Measurements from ENCODE around the gene AP3S2. TPM values are rescaled to one million over a fixed set of nuclear protein-coding genes. Genes with fewer than 3 reads are reported as not detected.
A peak's percentile ranks its signal among the peaks of the same experiment; 100 is the strongest.
"Not testable (repeated sequence)": the region's sequence is repeated elsewhere in the genome, so short reads cannot be mapped to it uniquely, and the experiment has no call there.

AP3S2 gene
- total RNA-seq, 1 donor from 2014 or later = 39.5 TPM

DNA sequence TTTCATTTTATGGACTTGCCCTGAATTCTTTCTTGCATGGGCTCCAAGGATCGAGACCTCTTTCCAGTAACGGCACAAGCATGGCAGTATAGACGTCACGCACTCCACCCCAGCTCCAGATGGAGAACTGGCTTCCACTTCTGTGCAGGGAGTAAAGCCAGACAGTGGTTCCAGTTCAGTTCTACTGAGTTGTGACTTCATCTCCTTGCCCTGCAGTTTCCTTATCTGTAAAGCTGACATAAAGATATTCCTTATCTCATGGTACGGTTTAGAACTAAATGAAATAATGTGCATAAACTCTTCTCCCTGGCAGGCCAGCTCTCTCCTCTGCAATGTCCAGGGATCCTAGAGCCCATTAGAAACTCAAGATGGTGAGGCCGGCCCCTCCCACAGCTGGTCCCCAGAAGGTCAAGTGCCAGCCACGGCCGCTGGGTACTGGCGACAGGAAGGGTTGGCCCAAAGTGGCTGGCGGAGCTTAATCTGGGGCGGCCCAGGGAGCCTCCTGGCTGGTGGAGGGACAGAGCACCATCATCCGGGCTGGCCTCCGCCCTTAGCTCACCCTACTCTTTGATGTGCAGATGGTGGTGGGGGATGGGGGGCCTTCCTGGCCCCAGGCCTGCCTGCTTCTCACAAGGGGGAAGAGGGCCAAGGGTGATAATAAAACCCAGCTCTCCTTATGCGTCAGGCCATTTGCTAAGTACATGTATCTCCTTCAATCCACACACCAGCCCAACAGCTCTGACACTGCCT, 110.5 kb downstream of the AP3S2 start:
- Histone ChIP-seq H3K27me3 (no peaks in the 10 kb centered on the region), H3K36me3 (peaks cover 0 to 8% of the 10 kb centered on the region in 2 donors)

DNA sequence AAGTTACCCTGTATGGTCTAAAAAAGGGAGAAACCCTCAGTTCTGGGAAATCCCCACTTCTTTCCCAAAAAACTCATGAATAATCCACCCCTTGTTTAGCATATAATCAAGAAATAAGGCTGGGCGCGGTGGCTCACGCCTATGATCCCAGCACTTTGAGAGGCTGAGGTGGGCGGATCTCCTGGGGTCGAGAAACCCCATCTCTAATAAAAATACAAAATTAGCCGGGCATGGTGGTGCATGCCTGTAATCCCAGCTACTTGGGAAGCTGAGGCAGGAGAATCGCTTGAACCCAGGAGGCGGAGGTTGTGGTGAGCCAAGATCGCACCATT, 111.2 kb downstream of the AP3S2 start:
- peaks cover 40% of the 10 kb centered on the region for H3K4me1 ChIP-seq
- intact Hi-C loops (cut with DNase I); H3K9me3 ChIP-seq; H3K4me3 ChIP-seq; H3K27me3 ChIP-seq; H3K36me3 ChIP-seq; DNase-seq (ENCODE audit: extremely low spot score in 2 of 2); H3K27ac ChIP-seq: not testable (repeated sequence)

More for the DNA sequence above, 110.5 kb downstream of the AP3S2 start:
- TF ChIP-seq, protein P1, sequence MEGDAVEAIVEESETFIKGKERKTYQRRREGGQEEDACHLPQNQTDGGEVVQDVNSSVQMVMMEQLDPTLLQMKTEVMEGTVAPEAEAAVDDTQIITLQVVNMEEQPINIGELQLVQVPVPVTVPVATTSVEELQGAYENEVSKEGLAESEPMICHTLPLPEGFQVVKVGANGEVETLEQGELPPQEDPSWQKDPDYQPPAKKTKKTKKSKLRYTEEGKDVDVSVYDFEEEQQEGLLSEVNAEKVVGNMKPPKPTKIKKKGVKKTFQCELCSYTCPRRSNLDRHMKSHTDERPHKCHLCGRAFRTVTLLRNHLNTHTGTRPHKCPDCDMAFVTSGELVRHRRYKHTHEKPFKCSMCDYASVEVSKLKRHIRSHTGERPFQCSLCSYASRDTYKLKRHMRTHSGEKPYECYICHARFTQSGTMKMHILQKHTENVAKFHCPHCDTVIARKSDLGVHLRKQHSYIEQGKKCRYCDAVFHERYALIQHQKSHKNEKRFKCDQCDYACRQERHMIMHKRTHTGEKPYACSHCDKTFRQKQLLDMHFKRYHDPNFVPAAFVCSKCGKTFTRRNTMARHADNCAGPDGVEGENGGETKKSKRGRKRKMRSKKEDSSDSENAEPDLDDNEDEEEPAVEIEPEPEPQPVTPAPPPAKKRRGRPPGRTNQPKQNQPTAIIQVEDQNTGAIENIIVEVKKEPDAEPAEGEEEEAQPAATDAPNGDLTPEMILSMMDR (IDR thresholded peaks at IDR 0.05) = no peak
- TF ChIP-seq POLR2A (IDR thresholded peaks at IDR 0.05) = no peak
- TF ChIP-seq POLR2AphosphoS5 (IDR thresholded peaks at IDR 0.05; ENCODE audit: insufficient read depth in 1 of 2, low read depth in 1 of 2) = no peak
- H3K4me1 ChIP-seq = peaks cover 33% of the 10 kb centered on the region
- no peak for DNase-seq (ENCODE audit: extremely low spot score in 2 of 2)
- peak overlapping the region; percentile 27 for H3K27ac ChIP-seq
- H3K9me3 ChIP-seq = no peaks in the 10 kb centered on the region
- intact Hi-C loops (cut with DNase I) = no loop called here
- no peak overlapping the region for H3K4me3 ChIP-seq

DNA sequence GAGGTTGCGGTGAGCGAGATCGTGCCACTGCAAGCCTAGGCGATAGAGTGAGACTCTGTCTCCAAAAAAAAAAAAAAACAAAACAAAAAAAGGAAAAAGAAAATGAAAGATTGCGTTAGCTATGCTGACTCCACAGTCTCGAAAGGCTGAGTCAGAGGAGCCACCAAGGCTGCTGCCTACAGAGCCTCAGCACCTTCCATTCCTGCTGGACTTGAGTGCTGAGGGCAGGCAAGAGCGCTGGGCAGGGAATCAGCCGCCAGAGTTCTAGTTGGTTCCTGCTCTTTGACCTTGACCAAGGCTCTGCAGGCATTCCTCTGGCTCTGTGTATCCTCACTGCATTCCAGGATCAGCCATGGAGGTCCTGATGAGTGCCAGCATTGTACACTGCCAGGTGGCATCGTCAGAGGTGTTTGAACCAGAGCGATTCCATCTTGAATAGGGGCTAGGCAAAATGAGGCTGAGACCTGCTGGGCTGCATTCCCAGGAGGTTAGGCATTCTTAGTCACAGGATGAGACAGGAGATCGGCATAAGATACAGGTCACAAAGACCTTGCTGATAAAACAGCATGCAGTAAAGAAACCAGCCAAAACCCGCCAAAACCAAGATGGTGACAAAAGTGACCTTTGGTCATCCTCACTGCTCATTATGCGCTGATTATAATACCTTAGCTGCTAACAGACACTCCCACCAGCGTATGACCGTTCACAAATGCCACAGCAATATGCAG, 111.7 kb downstream of the AP3S2 start:
- H3K9me3 ChIP-seq = no peaks in the 10 kb centered on the region
- DNase-seq (ENCODE audit: extremely low spot score in 2 of 2) = no peak
- intact Hi-C loops (cut with DNase I) = no loop called here
- no peak overlapping the region for H3K4me3 ChIP-seq
- no peaks in the 10 kb centered on the region for H3K36me3 ChIP-seq
- no peak overlapping the region for H3K27ac ChIP-seq
- no peaks in the 10 kb centered on the region for H3K27me3 ChIP-seq
- H3K4me1 ChIP-seq = peaks cover 41% of the 10 kb centered on the region
- TF ChIP-seq, protein P1 (IDR thresholded peaks at IDR 0.05) = no peak
- TF ChIP-seq POLR2A (IDR thresholded peaks at IDR 0.05) (no peak), POLR2AphosphoS5 (IDR thresholded peaks at IDR 0.05; ENCODE audit: insufficient read depth in 1 of 2, low read depth in 1 of 2) (no peak)

- intact Hi-C loops (cut with DNase I) = no loop called here
- no peak overlapping the region for H3K4me3 ChIP-seq
- DNase-seq (ENCODE audit: extremely low spot score in 2 of 2) = no peak
- no peaks in the 10 kb centered on the region for H3K36me3 ChIP-seq
- H3K27me3 ChIP-seq = no peaks in the 10 kb centered on the region
- peak overlapping the region; percentile 31 for H3K27ac ChIP-seq
- H3K9me3 ChIP-seq = no peaks in the 10 kb centered on the region
- peaks cover 43% of the 10 kb centered on the region for H3K4me1 ChIP-seq
- TF ChIP-seq POLR2A (IDR thresholded peaks at IDR 0.05) (no peak), POLR2AphosphoS5 (IDR thresholded peaks at IDR 0.05; ENCODE audit: insufficient read depth in 1 of 2, low read depth in 1 of 2) (no peak)
- TF ChIP-seq, protein P1 (IDR thresholded peaks at IDR 0.05) = no peak
Observed at GRCh38 chr15:89781055-89781454, 112.7 kb downstream of the AP3S2 start.

DNA sequence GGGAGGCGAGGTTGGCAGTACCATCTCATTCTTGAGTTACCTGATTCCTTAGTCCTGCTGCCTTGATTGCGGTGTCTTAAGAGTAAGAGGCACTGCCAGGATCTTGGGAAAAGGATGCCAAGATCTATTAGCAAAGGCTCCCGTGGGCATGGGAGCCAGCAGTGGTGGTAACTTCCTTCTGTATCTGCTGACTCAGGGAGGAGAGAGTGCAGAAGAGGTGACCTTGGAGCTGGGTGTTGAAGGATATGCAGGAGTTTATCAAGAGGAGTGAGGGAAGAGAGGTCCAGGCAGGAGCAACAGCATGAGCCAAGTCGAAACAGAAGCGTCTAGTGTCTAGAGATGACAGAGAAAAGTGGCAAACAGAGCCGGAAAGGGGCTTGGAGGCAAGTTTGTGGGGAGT, 113.2 kb downstream of the AP3S2 start:
- Histone ChIP-seq H3K27me3 (no peaks in the 10 kb centered on the region), H3K4me1 (peaks cover 47% of the 10 kb centered on the region), H3K27ac (peak overlapping the region; percentile 53), H3K36me3 (no peaks in the 10 kb centered on the region), H3K9me3 (no peaks in the 10 kb centered on the region), H3K4me3 (no peak overlapping the region)
- DNase-seq (ENCODE audit: extremely low spot score in 2 of 2) = no peak
- TF ChIP-seq POLR2A (IDR thresholded peaks at IDR 0.05) (no peak), POLR2AphosphoS5 (IDR thresholded peaks at IDR 0.05; ENCODE audit: insufficient read depth in 1 of 2, low read depth in 1 of 2) (no peak)
- TF ChIP-seq, protein P1 (IDR thresholded peaks at IDR 0.05) = no peak
- intact Hi-C loops (cut with DNase I) = no loop called here

Small RNA genes lying within 50 kb of the gene (microRNA-seq; reads per million reads assigned to microRNA genes)
- not detected for gene MIR5009 (ENCODE audit: borderline number of aligned reads, borderline replicate concordance)
- not detected for gene MIR5094 (ENCODE audit: borderline number of aligned reads, borderline replicate concordance)

Small RNA genes lying within 50 kb of the gene (small RNA-seq; reads per million reads assigned to genes)
- gene MIR5009 (not detected), gene MIR5094 (not detected), gene RNU6-1111P (not detected), gene RNU7-111P (not detected)

Other genes starting within 250 kb of the AP3S2 start
- 7.9 TPM for gene KIF7, start 238.5 kb downstream of the AP3S2 start, total RNA-seq
- 53.3 TPM for gene PLIN1, start 214.6 kb downstream of the AP3S2 start, total RNA-seq
- gene PEX11A, start 203.2 kb downstream of the AP3S2 start, total RNA-seq = 4.7 TPM
- not detected for gene WDR93, start 203.2 kb downstream of the AP3S2 start, total RNA-seq
- gene MESP1, start 142.7 kb downstream of the AP3S2 start, total RNA-seq = 2.7 TPM
- gene MESP2, start 117.7 kb downstream of the AP3S2 start, total RNA-seq = not detected
- gene ANPEP, start 79.1 kb downstream of the AP3S2 start, total RNA-seq = 55.0 TPM
- gene ARPIN, start 19.0 kb upstream of the AP3S2 start, total RNA-seq = 20.1 TPM
- gene ZNF710, start 107.3 kb upstream of the AP3S2 start, total RNA-seq = 23.1 TPM
- gene IDH2, start 208.5 kb upstream of the AP3S2 start, total RNA-seq = 39.3 TPM

All from vagina (tissue), 2 donors.